Spinal cord (tissue), 10 donors: ENCODE measurements around the gene MECP2. TPM values are rescaled to one million over a fixed set of nuclear protein-coding genes. Genes with fewer than 3 reads are reported as not detected.
A peak's percentile ranks its signal among the peaks of the same experiment; 100 is the strongest.
"Not testable (repeated sequence)": the region's sequence is repeated elsewhere in the genome, so short reads cannot be mapped to it uniquely, and the experiment has no call there.

ENCODE experiments used
- DNase-seq, 6 donors: peaks; one replicate each; pipeline versions ENCODE4 v3.0.0 to v3.0.0-alpha.2; 2013 to 2015; ENCODE audit warnings: low spot score in 6 of 6, low read depth in 4 of 6
- H3K27ac ChIP-seq: one replicate; pipeline ENCODE4 v1.5.1; 2013; ENCODE audit warnings: low read depth, low read length, control low read depth
- H3K27me3 ChIP-seq: one replicate; pipeline ENCODE4 v1.6.1; 2013; ENCODE audit warnings: low read length; ENCODE audit not compliant: control insufficient read depth, insufficient read depth
- H3K36me3 ChIP-seq: one replicate; pipeline ENCODE4 v1.6.1; 2013; ENCODE audit warnings: low read length; ENCODE audit not compliant: control insufficient read depth, insufficient read depth
- H3K4me1 ChIP-seq: one replicate; pipeline ENCODE4 v1.6.1; 2013; ENCODE audit warnings: low read length; ENCODE audit not compliant: control insufficient read depth, insufficient read depth
- H3K4me3 ChIP-seq: one replicate; pipeline ENCODE4 v1.5.1; 2013; ENCODE audit warnings: low read depth, low read length, control low read depth
- H3K9me3 ChIP-seq: one replicate; pipeline ENCODE4 v1.6.1; 2013; ENCODE audit warnings: low read length; ENCODE audit not compliant: control insufficient read depth, insufficient read depth
- WGBS: methylation state at CpG from one replicate; pipeline ENCODE4 v1.1.5; 2013; ENCODE audit warnings: missing lambda C conversion rate; ENCODE audit not compliant: insufficient coverage; 5-methylcytosine and 5-hydroxymethylcytosine counted together
- long read RNA-seq, 4 donors: transcript quantifications; one replicate each; lab custom pipeline, GENCODE V29; 2026
- polyA plus RNA-seq, 2 donors: library from polyadenylated mRNA; unstranded; fragments of 120-200 nt; gene quantifications; one replicate each; pipeline ENCODE4 v1.2.1, GENCODE V29; 2013; ENCODE audit not compliant: insufficient read length in 2 of 2
- total RNA-seq, 2 donors: library from RNA; depleted of rRNA in 1 of 2; stranded (reverse); fragments of 120-200 nt in 1 of 2; fragments of >200 nt in 1 of 2; gene quantifications; one replicate each; pipeline versions ENCODE4 v1.2.3 to v1.2.4, GENCODE V29; 2013 to 2014
- donor health status: healthy.

Gene MECP2
- total RNA-seq (10 to 100 TPM; 30.7 to 37.7 TPM), polyA plus RNA-seq (10 to 100 TPM; 41.8 to 43.3 TPM)
- long read RNA-seq, donor 1, full-length matches to known transcripts, result 7 of 7 reads
- long read RNA-seq, donor 1, partial matches to known transcripts, result 0 of 7 reads
- long read RNA-seq, donor 1, other reads (novel, unspliced or antisense), result 0 of 7 reads
- long read RNA-seq, donor 2, result 0 reads
- long read RNA-seq, donor 3, full-length matches to known transcripts, result 3 of 8 reads
- long read RNA-seq, donor 3, partial matches to known transcripts, result 5 of 8 reads
- long read RNA-seq, donor 3, other reads (novel, unspliced or antisense), result 0 of 8 reads
- long read RNA-seq, donor 4, full-length matches to known transcripts, result 8 of 8 reads
- long read RNA-seq, donor 4, partial matches to known transcripts, result 0 of 8 reads
- long read RNA-seq, donor 4, other reads (novel, unspliced or antisense), result 0 of 8 reads

- no peaks in the 10 kb centered on the region for H3K9me3 ChIP-seq
- H3K36me3 ChIP-seq, result no peaks in the 10 kb centered on the region
- H3K27me3 ChIP-seq, result no peaks in the 10 kb centered on the region
- peak within 1 kb of the TSS; percentile 84 for H3K27ac ChIP-seq
- H3K4me1 ChIP-seq, result peaks cover 20% of the 10 kb centered on the region
- WGBS, result 26% methylated on average over 74 of the region's 75 CpGs
- H3K4me3 ChIP-seq, result peak within 1 kb of the TSS; percentile 71
- DNase-seq, result peak; percentile 68 to 97 (median 86)
Observed at GRCh38 chrX:154097589-154098541, at the start of gene MECP2. Gene MECP2 (minus strand): TSS chrX:154097717.

GRCh38 chrX:154144010-154144409 lies 46.5 kb upstream of the MECP2 start, which contains the start of gene OPN1LW:
Gene OPN1LW (plus strand): TSS chrX:154144243. CDS start chrX:154144284, 41 bp downstream.
- H3K4me3 ChIP-seq, H3K27me3 ChIP-seq, H3K9me3 ChIP-seq, DNase-seq, H3K4me1 ChIP-seq, H3K27ac ChIP-seq, H3K36me3 ChIP-seq: not testable (repeated sequence)
- 95% methylated on average over 5 of the region's 15 CpGs for WGBS

- H3K4me1 ChIP-seq, result peaks cover 4% of the 10 kb centered on the region
- no peaks in the 10 kb centered on the region for H3K27me3 ChIP-seq
- H3K4me3 ChIP-seq, result no peak overlapping the region
- H3K36me3 ChIP-seq, result no peaks in the 10 kb centered on the region
- DNase-seq, result no peak
- H3K27ac ChIP-seq, result no peak overlapping the region
- no peaks in the 10 kb centered on the region for H3K9me3 ChIP-seq
- 82% methylated on average over 18 of the region's 23 CpGs for WGBS
Observed at GRCh38 chrX:154142950-154143745, 45.6 kb upstream of the MECP2 start.

- Histone ChIP-seq H3K4me1 (peaks cover 6% of the 10 kb centered on the region), H3K36me3 (no peaks in the 10 kb centered on the region), H3K9me3 (no peaks in the 10 kb centered on the region), H3K4me3 (no peak overlapping the region), H3K27me3 (no peaks in the 10 kb centered on the region), H3K27ac (no peak overlapping the region)
- WGBS, result 91% methylated on average over 8 of the region's 8 CpGs
- peak in 1 of 6 donors; percentile 3 for DNase-seq
Observed at GRCh38 chrX:154142386-154142785, 44.9 kb upstream of the MECP2 start.

GRCh38 chrX:154140742-154141141 lies 43.2 kb upstream of the MECP2 start:
- no peak overlapping the region for H3K4me3 ChIP-seq
- no peaks in the 10 kb centered on the region for H3K36me3 ChIP-seq
- no peak for DNase-seq
- H3K4me1 ChIP-seq, result peaks cover 13% of the 10 kb centered on the region
- 66% methylated on average over 10 of the region's 10 CpGs for WGBS
- H3K9me3 ChIP-seq, result no peaks in the 10 kb centered on the region
- H3K27me3 ChIP-seq, result no peaks in the 10 kb centered on the region
- no peak overlapping the region for H3K27ac ChIP-seq

GRCh38 chrX:154140206-154140605 lies 42.7 kb upstream of the MECP2 start:
- 78% methylated on average over 11 of the region's 12 CpGs for WGBS
- no peak for DNase-seq
- Histone ChIP-seq H3K4me1 (peaks cover 13% of the 10 kb centered on the region), H3K36me3 (no peaks in the 10 kb centered on the region), H3K27me3 (no peaks in the 10 kb centered on the region), H3K4me3 (no peak overlapping the region), H3K9me3 (no peaks in the 10 kb centered on the region), H3K27ac (no peak overlapping the region)

- Histone ChIP-seq H3K4me3 (no peak overlapping the region), H3K27me3 (no peaks in the 10 kb centered on the region), H3K27ac (no peak overlapping the region), H3K4me1 (peaks cover 13% of the 10 kb centered on the region), H3K36me3 (no peaks in the 10 kb centered on the region), H3K9me3 (peaks cover 1% of the 10 kb centered on the region)
- no peak for DNase-seq
- 84% methylated on average over 10 of the region's 10 CpGs for WGBS
Observed at GRCh38 chrX:154138857-154139256, 41.3 kb upstream of the MECP2 start.

GRCh38 chrX:154136627-154137161 lies 39.2 kb upstream of the MECP2 start:
- Histone ChIP-seq H3K27ac (no peak overlapping the region), H3K4me1 (peaks cover 10% of the 10 kb centered on the region), H3K4me3 (peak overlapping the region; percentile 22), H3K36me3 (no peaks in the 10 kb centered on the region), H3K9me3 (peaks cover 1% of the 10 kb centered on the region), H3K27me3 (no peaks in the 10 kb centered on the region)
- DNase-seq, result peak in 5 of 6 donors; percentile 36 to 86 (median 48)
- whole genome bisulfite sequencing, result 16% methylated on average over 44 of the region's 44 CpGs
